GM19455 (cell line): Measurements from ENCODE around the gene FAM98A.

Source experiments
- ATAC-seq: cut with Tn5 transposase; IDR thresholded peaks from one replicate; pipeline ENCODE4 v1.9.1; 2021; ENCODE audit not compliant: unreplicated experiment

Gene FAM98A

DNA sequence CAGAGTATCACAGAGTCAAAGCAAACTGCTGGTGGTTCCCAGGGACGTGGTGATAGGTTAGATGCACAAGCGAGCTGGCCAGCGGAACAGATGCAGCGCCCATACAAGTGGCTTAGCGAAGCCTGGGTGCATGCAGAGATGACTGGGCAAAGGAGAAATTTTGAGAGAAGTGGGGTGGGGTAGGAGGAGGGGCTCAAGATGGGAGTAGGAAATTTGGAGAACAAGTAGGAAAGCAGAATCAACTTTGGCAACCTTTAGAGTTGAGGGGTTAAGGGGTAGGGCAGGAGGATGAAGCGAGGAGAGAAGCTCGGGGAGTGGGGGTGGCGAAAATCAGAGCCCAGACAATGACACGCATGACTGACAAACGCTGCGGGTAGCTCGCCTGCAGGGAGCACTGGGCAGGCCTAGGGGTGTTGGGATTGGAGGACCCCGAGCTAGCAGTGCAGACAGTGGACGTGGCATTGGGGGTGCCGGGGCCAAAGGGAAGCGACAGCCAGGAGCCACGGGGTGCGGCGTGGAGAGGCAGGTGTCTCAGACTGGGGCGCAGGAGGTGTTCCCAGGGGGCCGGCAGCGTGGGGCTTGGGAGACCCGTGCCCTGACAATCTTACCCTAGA is 431 bp downstream of the FAM98A start:
- peak; percentile 58 for ATAC-seq

DNA sequence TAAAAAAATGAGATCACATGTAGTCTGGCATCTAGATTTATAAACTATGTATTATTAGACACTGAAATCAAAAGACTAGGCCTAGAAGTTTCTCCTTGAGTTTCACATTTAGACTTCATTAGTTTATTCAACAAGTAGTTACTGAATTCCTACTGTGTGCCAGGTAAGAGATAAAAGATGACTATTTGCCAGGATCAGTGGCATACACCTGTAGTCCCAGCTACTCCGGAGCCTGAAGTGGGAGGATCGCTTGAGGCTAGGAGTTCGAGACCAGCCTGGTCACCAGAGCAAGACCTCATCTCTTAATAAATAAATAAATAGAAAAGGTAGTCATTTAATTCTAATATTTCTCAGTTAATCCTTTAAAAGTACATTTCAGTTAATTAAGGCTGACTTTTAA is 2.1 kb downstream of the FAM98A start:
- no peak for ATAC-seq

DNA sequence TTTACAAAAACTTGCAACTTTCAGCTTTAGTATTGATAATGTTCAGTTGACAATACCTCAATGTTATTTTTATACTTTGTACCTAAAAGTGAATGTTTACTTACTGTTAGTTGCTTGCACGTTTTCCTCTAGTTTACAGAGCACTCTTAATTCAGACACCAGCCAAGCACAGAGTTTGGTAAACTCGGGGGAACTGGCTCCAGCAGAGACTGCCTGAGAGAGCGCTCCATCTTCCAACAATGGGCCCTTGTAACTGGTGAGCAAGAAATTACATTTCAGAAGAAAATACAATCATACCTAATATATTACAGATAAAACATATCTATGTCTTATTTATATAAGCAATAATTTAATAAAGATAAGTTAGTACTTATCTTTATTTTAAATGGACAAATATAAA is 3.7 kb downstream of the FAM98A start:
- ATAC-seq, result no peak

DNA sequence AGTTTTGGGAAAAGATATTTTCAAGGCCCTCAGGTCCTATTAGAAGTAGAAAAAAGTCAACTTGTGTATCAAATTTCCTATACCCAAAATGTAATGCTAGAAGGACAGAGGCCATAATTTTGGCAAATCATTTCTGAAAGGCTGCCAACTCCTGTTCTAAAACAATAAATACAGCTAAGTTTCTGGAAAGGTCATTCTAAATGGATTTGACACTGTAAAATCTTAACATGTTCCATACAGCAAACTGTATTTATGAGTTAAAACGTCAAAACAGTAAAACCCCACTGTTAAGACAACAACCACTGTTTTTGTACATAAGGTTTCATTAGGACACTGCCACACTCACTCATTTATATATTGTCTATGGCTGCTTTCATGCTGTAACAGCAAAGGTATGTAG is 9.7 kb downstream of the FAM98A start:
- no peak for ATAC-seq

DNA sequence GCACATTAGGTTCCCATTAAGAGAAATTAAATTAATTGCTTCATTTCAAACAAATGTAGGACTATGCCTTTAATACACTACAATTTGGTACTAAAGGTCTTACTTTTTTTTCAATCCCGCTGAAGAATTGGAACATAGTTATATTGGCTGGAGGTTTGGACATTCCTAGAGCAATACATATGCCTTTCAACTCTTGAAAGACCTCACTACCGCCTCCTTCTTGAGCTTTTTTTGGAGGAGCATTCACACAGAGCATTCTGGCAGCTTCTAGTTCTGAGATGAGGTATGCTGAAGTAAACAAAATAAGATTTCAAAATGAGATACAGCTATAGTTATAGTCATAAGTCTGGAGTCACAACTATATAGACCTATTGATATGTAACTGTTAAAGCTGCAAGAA is 10.9 kb downstream of the FAM98A start:
- ATAC-seq, result no peak

DNA sequence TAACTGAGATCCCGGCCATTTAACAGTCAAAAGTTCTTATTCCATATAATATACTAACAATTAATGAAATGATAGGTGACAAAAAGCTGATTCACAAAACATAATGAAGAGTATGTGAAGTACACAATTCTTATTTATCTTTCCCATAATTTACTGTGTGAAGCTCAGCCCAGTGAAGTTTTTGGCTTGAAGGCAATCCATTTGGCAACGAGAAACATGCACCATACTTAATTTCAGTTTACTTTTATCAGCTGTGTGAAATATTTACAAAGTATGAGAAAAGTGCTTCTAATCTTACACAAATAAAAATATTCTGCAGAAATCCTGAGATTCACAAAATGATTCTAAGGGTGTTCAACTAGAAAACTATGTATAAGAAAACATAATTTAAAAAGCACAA is 12.3 kb downstream of the FAM98A start:
- no peak for ATAC-seq

DNA sequence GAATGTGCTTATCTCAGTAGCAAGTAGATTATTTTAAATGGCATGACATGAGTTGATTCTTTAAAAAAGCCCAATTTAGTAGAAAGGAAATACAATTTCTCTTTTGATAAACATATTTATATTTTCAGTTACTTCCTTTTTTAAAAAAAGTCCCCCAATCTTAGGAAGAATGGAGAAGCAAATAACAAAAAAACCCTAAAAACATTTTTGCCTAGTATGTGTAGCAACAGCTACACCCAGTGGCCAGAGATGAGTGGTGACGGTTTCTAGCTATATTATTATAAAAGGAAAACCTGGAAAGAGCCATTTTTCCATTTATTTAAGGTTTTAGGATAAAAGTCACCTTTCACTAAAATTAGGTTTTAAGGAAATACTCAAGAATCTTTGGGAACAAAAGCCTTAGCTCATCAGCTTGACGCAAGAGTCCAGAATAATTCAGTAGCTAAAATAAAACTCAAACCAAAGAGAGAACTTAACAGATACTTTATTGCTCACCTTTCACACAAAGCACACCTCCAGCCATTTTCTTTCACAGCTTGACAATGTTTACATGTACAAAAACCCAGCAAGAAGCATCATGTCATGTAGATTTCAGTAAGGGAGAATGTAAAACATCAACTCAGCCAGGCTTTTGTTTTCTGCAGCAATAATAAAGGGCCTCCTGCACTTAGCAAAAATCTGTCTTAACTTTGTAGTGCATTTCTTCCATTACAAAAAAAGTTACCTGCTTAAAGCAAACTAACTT is 15.7 kb downstream of the FAM98A start:
- no peak for ATAC-seq

DNA sequence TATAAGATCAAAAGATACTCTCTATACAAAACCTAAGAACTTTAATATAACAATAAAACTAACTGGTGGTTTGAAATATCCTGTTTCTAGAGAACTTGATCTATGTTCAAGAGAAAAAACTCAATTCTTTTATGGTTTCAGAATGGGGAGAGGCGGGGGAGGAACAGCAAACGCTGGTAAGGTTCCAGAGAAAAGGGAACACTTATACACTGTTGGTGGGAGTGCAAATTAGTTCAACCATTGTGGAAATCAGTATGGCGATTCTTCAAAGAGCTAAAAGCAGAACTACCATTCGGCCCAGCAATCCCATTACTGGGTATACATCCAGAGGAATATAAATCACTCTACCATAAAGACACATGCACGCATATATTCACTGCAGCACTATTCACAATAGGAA is 17.2 kb downstream of the FAM98A start:
- no peak for ATAC-seq

DNA sequence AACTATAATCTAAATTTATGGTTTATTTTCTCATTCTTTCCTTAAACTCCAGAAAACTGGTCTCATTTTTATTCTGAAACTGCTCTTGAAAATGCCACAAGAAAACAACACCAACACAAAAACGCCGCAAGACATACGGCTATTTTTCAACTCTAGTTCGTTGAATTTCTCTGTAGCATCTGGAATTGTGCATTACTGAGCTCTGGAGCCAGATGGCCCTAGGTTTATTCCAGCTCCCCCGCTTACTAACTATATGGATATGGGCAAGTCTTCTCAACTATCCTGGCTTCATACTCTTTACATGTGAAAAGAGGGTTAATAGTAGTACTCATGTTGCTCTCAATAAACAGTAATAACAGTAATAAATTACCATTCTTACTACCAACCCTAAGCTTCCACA is 19.9 kb downstream of the FAM98A start:
- no peak for ATAC-seq

DNA sequence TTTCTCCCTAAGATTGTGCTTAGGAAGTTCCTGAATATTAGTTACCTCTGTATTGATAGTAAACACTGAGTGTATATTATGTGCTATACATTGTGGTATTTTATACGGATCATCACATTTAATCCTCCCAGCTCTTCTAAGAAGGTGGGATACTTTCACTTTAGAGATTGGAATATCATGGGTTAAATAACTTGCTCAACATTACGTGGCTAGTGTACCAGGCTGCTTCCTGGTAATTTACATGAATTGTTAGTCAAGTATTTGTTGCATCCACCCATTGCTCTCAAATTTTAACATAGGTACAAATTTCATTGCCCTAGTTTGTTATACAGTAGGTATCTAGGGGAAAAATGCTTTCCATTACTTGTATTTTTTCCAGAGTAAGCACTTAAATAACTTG is 21.4 kb downstream of the FAM98A start:
- no peak for ATAC-seq

DNA sequence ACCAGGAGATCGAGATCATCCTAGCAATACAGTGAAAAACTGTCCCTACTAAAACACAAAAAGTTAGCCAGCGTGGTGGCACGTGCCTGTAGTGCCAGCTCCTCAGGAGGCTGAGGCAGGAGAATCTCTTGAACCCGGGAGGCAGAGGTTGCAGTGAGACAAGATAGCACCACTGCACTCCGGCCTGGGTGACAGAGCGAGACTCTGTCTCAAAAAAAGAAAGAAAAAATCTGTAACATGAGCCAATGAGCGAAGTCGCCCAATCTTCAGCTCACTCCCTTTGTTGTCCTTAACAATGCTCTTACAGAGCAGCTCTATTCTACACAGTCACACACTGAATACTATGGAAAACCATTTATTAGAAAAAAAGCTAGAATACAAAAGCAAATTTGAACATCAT is 22.0 kb downstream of the FAM98A start:
- no peak for ATAC-seq

DNA sequence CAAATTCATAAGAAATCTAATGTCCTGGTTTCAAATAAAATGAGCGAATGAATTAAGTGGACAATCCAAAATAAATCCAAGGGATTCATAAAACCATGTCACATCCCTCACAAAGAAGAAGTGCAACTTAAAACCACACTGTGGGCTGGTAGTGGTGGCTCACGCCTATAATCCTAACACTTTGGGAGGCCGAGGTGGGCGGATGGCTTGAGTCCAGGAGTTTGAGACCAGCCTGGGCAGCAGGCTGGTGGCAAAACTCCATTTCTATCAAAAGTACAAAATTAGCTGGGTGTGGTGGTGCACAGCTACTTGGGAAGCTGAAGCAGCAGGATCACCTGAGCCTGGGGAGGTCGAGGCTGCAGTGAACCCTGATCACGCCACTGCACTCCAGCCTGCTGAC is 25.4 kb downstream of the FAM98A start:
- no peak for ATAC-seq

DNA sequence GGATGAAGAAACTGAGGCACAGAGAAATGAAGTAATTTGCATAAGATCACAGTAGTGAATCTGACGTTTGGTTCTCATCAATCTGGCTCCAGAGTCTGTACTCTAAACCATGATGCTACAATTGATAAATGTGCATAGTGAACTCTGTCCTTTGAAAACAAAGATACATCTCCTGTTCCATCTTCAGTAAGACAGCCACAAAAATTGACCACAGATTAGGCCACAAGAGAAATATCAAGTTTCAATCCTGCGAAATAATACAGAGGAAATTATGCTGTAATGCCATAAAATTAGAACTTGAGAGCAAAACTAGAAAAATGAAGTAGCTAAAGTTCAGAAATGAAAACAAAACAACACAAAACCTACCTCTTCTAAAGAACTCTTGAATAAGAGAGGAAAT is 28.4 kb downstream of the FAM98A start:
- no peak for ATAC-seq

DNA sequence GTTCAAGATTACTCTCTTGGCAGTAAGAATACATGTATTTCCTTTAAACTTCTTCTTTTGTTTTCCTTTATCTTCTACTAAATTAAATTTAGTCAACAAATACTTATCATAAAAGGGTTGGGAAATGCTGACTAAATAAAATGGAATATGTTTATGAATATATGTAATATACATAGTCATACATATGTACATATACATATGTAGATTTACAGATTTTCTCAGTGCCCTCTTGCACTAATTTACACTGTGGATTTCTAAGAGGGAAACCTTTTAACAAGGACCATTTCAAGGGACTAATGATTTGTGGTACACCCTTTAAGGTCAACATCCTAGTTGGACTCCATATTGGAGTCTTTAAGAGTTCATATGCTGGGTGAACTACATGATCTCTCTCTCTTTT is 37.2 kb downstream of the FAM98A start:
- no peak for ATAC-seq

DNA sequence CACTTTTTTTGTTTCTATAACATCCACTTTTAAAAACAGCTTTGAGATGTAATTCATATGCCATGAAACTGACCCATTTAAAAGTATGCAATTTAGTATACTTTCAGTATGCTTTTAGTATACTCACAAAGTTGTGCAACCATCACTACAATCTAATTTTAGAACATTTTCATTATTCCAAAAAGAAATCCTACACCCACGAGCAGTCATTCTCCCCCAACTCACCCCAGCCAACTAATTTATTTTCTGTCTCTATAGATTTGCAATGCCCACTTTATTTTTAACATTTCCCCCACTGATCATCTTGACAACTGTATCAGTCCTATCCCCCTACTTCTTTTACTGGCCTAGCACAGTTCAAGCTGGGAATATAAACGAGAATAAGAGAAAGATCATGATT is 39.1 kb downstream of the FAM98A start:
- no peak for ATAC-seq

DNA sequence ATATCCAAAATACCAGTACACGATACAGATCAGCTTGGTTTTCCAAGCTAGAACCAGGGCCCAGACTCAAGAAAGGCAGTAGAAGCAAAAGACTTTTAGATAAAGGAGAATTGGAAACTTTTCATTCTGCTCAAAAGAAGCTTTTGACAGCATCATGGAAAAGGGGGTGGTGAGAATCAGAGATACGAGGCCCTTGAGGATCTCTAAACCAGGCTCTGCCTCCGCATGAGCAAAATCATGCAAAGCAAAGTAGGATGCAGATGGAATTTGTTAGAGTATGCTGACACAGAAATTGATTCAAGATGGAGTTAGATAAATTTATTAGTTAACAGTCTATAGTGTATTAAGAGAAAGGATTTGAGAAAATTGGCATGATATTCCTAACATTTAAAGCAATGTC is 39.8 kb downstream of the FAM98A start:
- no peak for ATAC-seq

DNA sequence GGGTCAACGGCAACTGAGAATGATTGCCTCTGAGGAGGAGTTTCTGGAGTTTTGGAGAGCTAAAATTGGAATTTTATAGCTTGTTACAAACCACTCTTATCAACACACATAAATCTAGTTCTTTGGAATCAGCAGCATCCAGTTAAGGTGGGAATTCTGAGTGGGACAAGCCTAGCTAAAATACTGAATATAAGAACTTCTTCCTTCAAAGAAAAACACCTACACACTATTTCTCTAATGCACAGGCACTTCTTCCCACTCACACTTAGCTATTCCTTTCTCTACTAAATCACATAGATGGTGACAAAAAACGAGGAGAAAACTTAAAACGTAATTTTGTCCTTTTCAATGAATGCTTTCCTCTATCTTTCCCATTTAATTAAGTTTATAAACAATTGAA is 43.4 kb downstream of the FAM98A start:
- no peak for ATAC-seq

DNA sequence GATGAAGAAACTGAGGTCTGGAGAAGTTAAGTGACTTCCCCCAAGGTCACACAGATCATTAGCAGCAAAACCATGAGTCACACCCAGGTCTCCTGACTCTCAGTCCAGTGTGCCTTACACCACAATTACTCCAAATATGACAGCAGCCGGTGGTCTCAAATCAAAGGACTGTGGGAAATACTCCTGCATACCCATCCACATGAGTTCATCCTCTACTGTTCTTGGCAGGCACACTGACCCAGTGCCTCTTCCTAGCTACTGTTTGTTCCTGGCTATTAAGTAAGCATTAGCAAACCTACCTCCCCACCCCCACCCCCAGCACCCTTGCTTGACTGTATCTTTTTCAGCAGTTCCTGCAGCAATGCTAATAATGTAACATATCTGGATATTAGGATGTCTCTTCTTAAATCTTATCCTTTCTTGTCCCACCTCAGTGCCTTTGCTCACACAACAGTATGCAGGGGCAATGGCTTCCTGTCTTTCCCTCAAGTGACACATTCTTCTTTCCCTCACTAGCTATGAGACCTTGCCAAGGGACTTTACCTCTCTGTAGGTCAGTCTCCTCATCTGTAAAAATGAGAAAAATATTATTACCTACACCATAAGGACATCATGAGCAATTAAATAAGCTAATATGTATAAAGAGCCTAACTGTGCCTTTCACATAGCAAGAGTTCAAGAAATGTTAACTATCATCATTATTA is 46.2 kb downstream of the FAM98A start:
- ATAC-seq, result no peak

DNA sequence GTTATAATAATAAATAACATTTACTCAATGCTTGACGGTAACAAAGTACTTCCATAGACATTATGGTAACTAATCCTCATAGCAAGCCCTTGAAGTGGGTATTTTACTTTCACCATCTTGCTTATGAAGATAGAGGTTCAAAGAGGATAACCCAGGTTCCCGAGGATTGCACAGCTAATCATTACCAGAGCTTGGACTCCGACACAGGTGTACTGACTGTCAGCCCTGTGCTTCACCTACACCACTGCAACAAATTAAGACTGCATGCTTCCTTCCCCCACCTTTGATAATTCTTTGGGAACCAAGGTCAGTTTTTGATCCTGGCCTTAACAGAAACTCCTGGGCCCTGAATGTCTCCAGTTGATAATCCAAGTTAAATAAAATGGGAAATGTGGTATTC is 48.9 kb downstream of the FAM98A start:
- no peak for ATAC-seq

DNA sequence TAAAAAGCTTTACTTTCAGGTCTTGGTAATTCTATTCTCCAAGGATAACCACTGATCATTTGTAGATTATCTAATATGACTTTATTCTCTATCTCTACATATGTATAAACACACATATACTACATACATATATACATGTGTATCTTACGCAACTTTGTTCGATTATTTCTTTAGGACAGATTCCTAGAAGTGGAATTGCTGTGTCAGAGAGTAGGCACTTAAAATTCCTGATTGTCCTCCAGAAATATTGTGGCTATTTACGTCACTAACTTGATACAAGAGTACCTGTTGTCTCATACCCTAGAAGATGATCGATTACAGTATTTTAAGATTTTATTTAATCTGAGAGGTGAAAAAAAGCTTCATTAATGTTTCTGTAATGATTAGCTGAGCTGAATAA is 57.9 kb downstream of the FAM98A start:
- ATAC-seq, result no peak

DNA sequence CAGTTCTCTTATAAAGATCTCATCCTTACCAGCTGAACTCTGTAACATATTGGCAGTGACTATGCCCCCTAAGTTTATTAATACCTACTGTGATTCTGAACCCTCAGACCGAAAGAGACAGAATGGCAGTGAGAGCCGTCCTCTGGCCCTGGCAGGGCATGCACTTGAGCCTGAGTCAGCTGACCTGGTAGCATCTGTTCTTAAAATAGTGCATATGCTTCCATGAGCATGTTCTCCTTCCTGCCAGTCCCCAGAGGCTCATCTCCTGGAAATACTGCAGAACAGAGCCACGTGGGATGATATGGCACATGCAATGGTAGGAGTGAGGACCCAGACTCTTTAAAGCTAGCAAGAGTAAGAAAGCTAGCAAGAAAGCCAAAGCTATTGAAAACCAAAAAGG is 63.7 kb downstream of the FAM98A start:
- no peak for ATAC-seq
